ENCODE results near the gene TESK2. TPM values are rescaled to one million over a fixed set of nuclear protein-coding genes. Genes with fewer than 3 reads are reported as not detected.

Gene TESK2, protein sequence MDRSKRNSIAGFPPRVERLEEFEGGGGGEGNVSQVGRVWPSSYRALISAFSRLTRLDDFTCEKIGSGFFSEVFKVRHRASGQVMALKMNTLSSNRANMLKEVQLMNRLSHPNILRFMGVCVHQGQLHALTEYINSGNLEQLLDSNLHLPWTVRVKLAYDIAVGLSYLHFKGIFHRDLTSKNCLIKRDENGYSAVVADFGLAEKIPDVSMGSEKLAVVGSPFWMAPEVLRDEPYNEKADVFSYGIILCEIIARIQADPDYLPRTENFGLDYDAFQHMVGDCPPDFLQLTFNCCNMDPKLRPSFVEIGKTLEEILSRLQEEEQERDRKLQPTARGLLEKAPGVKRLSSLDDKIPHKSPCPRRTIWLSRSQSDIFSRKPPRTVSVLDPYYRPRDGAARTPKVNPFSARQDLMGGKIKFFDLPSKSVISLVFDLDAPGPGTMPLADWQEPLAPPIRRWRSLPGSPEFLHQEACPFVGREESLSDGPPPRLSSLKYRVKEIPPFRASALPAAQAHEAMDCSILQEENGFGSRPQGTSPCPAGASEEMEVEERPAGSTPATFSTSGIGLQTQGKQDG
- total RNA-seq = 1 to 10 TPM; 4.3 to 7.8 (median 7.0) TPM
- 1 to 10 TPM; 5.8 to 9.2 (median 7.8) TPM for polyA plus RNA-seq

DNA sequence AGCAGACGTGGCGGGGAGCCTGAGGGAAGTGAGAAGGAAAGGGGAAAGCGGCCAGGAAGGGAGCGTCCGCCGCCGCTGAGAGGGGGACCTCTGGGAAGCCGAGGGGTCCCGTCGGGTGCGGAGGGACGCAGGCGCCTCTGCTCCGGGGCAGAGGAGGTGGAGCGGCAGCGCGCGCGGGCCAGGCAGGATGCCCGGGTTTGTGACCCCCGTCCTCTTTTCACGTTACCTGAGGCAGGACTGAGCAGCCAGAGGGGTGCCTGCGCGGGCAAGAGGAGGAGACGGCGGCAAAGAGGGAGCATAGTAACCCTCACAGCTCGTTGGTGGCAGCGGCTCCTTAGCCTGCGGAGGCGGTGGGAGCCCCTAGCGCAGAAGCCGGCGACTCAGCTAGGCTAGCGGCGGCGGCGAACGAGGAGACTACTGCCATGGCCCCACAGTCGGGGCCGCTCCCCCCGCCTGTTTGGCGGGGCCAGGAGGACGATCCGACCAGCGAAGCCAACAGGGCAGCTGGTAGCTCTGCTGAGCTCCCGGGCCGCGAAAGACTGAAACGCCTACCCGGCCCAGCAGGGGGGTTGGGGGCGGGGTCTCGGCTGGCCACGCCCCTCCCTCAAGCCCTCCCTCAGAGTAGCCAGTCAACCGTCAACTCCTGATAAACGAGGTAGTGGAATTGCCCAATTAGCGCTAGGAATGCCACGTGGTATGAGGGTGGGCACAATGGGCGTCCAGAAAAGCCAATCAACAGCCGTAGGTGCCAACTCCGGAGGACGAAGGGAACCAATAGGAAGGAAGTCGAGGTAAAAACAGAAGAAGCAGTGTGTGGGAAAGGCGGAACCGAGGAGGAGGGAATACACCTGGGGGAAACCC is at the start of gene TESK2:
Gene TESK2, minus strand, starts transcription at position 538 of the 861 bp plus-strand sequence. CDS start 33,378 bp downstream, outside the sequence.
- peak; percentile 99 for DNase-seq
- TF ChIP-seq EP300 (IDR thresholded peaks at IDR 0.05) = no peak
- TF ChIP-seq POLR2A (IDR thresholded peaks at IDR 0.05) = peak; percentile 55 to 92
- TF ChIP-seq POLR2AphosphoS5 (IDR thresholded peaks at IDR 0.05) = peak; percentile 77 to 96 (median 89)
- TF ChIP-seq, protein P1, sequence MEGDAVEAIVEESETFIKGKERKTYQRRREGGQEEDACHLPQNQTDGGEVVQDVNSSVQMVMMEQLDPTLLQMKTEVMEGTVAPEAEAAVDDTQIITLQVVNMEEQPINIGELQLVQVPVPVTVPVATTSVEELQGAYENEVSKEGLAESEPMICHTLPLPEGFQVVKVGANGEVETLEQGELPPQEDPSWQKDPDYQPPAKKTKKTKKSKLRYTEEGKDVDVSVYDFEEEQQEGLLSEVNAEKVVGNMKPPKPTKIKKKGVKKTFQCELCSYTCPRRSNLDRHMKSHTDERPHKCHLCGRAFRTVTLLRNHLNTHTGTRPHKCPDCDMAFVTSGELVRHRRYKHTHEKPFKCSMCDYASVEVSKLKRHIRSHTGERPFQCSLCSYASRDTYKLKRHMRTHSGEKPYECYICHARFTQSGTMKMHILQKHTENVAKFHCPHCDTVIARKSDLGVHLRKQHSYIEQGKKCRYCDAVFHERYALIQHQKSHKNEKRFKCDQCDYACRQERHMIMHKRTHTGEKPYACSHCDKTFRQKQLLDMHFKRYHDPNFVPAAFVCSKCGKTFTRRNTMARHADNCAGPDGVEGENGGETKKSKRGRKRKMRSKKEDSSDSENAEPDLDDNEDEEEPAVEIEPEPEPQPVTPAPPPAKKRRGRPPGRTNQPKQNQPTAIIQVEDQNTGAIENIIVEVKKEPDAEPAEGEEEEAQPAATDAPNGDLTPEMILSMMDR (IDR thresholded peaks at IDR 0.05) = peak in 2 of 4 experiments; percentile 15 to 29
- intact Hi-C loops (cut with DNase I) = loop anchor here (2.0 to 10.0 kb wide), 4 partner anchors 149 to 686 kb away; partner anchors contain the start of genes BTBD19, DYNLT4, MUTYH and PLK3
- no peaks in the 10 kb centered on the region for H3K27me3 ChIP-seq
- H3K4me3 ChIP-seq = peak within 1 kb of the TSS; percentile 84 to 95 (median 90)
- H3K36me3 ChIP-seq = no peaks in the 10 kb centered on the region
- 0% methylated on average over 64 of the region's 64 CpGs for WGBS, 2 donors
- H3K27ac ChIP-seq = peak within 1 kb of the TSS; percentile 85 to 89 (median 87)
- H3K9me3 ChIP-seq = no peaks in the 10 kb centered on the region
- H3K4me1 ChIP-seq = peaks cover 0 to 13% (median 10%) of the 10 kb centered on the region in 4 donors

DNA sequence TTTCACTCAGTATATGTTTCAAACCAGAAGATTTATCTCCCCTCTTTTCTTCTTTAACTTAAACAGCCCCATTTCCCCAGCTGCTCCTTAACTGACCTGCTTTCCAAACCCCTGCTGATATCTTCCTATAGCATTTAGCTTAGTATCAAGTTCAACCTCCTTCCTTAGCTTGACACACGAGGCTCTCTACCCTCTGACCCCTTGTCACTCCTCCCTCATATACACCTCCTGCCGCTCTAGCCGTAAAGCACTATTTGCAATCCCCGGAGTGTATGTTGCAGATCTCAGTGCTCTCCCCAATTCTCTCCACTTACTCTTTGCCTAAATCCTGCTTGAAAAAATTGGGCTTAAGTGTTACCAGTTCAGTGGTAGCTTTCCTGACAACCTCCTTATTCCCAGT is 45.9 kb upstream of the TESK2 start:
- H3K4me1 ChIP-seq = no peaks in the 10 kb centered on the region
- 66 to 72% methylated on average over 4 of the region's 4 CpGs for whole genome bisulfite sequencing, 2 donors
- no peaks in the 10 kb centered on the region for H3K27me3 ChIP-seq
- H3K36me3 ChIP-seq = no peaks in the 10 kb centered on the region
- intact Hi-C loops (cut with DNase I) = no loop called here
- TF ChIP-seq, protein P1 (IDR thresholded peaks at IDR 0.05) = no peak
- TF ChIP-seq POLR2AphosphoS5 (IDR thresholded peaks at IDR 0.05) (no peak), POLR2A (IDR thresholded peaks at IDR 0.05) (no peak), EP300 (IDR thresholded peaks at IDR 0.05) (no peak)
- DNase-seq = no peak
- H3K27ac ChIP-seq = no peak overlapping the region
- no peak overlapping the region for H3K4me3 ChIP-seq
- no peaks in the 10 kb centered on the region for H3K9me3 ChIP-seq

DNA sequence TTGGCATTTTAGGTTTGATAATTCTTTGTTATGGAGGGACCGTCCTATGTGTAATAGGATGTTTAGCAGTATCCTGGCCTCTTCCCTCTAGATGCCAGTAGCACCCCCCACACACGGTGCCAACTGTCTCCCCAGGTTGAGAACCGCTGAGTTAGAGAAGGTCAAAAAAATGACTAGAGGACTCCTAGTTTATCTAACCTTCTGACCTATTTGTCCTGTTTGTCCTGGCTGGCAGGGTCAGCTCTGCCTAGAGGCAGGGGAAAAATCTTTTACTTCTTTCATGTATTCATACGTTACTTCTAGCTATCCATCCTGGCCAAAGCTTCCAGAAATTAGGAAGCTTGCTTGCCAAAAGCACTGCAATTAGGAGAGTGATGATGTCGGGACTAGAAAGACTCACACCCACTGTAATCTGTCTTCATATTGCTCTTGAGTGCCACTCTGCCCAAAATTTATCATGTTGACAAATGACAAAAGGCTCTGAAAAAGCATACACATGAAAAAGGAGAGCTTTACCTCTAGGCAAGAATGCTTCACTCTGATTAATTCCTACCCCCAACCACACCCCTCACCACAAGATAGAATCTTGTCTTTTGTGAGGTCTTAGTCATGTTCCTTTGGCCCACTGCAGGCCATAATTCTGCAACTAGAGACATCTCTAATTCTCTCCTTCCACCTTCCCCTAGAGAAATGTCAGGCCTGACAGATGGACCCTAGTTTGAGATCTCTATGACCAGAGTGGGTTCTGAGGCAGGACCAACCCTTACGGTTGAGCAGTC is 45.2 kb upstream of the TESK2 start:
- H3K27me3 ChIP-seq = no peaks in the 10 kb centered on the region
- H3K9me3 ChIP-seq = no peaks in the 10 kb centered on the region
- H3K4me1 ChIP-seq = no peaks in the 10 kb centered on the region
- TF ChIP-seq POLR2AphosphoS5 (IDR thresholded peaks at IDR 0.05) (no peak), EP300 (IDR thresholded peaks at IDR 0.05) (no peak), POLR2A (IDR thresholded peaks at IDR 0.05) (no peak)
- TF ChIP-seq, protein P1 (IDR thresholded peaks at IDR 0.05) = no peak
- H3K27ac ChIP-seq = no peak overlapping the region
- intact Hi-C loops (cut with DNase I) = no loop called here
- 80 to 85% methylated on average over 6 of the region's 6 CpGs for WGBS, 2 donors
- no peak overlapping the region for H3K4me3 ChIP-seq
- H3K36me3 ChIP-seq = no peaks in the 10 kb centered on the region
- DNase-seq = no peak

DNA sequence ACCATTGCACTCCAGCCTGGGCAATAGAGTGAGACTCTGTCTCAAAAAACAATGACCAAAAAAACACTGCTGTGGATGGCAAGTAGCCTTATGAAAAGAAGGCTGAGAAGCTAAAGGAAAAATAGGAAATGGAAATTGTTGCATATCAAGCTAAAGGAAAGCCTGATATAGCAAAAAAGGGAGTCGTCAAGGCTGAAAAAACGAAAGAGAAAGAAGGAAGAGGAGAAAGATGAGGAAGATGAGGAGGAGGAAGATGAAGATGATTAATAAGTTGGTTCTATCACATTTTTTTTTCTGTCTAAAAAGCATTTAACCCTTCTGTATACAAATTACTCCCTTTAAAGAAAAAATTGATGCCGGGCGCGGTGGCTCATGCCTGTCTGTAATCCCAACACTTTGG is 40.9 kb upstream of the TESK2 start:
- 85% methylated on average over 5 of the region's 5 CpGs for WGBS, 2 donors
- Histone ChIP-seq H3K4me3 (no peak overlapping the region), H3K9me3 (no peaks in the 10 kb centered on the region), H3K36me3 (no peaks in the 10 kb centered on the region), H3K27ac (no peak overlapping the region), H3K27me3 (no peaks in the 10 kb centered on the region), H3K4me1 (no peaks in the 10 kb centered on the region)
- TF ChIP-seq POLR2A (IDR thresholded peaks at IDR 0.05) = no peak
- TF ChIP-seq EP300 (IDR thresholded peaks at IDR 0.05) = no peak
- TF ChIP-seq, protein P1 (IDR thresholded peaks at IDR 0.05) = no peak
- TF ChIP-seq POLR2AphosphoS5 (IDR thresholded peaks at IDR 0.05) = no peak
- DNase-seq = no peak
- intact Hi-C loops (cut with DNase I) = no loop called here

All from sigmoid colon (tissue), 7 donors.